ENCODE data around the gene CCER1.
"Not testable (repeated sequence)": the region's sequence is repeated elsewhere in the genome, so short reads cannot be mapped to it uniquely, and the experiment has no call there.

The CCER1 gene

GRCh38 chr12:90954921-90955320, at the start of gene CCER1:
Gene CCER1, minus strand, starts transcription at chr12:90955176. Its CDS starts 434 bp downstream, at chr12:90954742.
- DNase-seq, result no peak

GRCh38 chr12:91003737-91004136, 48.8 kb upstream of the CCER1 start:
- DNase-seq, result no peak

- DNase-seq, result no peak
Observed at GRCh38 chr12:91001306-91001705, 46.3 kb upstream of the CCER1 start.

- DNase-seq, result no peak
Observed at GRCh38 chr12:90999966-91000365, 45.0 kb upstream of the CCER1 start.

GRCh38 chr12:90999527-90999926, 44.6 kb upstream of the CCER1 start:
- no peak for DNase-seq

GRCh38 chr12:90995010-90995409, 40.0 kb upstream of the CCER1 start:
- DNase-seq, result no peak

- DNase-seq, result no peak
Observed at GRCh38 chr12:90991952-90992465, 37.0 kb upstream of the CCER1 start.

GRCh38 chr12:90990611-90991010, 35.6 kb upstream of the CCER1 start:
- DNase-seq, result no peak

- no peak for DNase-seq
Observed at GRCh38 chr12:90989686-90990111, 34.7 kb upstream of the CCER1 start.

- DNase-seq, result no peak
Observed at GRCh38 chr12:90987520-90987919, 32.5 kb upstream of the CCER1 start.

GRCh38 chr12:90987101-90987500, 32.1 kb upstream of the CCER1 start:
- DNase-seq, result no peak

GRCh38 chr12:90985331-90985730, 30.4 kb upstream of the CCER1 start:
- not testable (repeated sequence) for DNase-seq

- DNase-seq, result no peak
Observed at GRCh38 chr12:90984114-90984513, 29.1 kb upstream of the CCER1 start.

- DNase-seq, result no peak
Observed at GRCh38 chr12:90982170-90982569, 27.2 kb upstream of the CCER1 start.

- DNase-seq, result no peak
Observed at GRCh38 chr12:90979951-90980350, 25.0 kb upstream of the CCER1 start.

GRCh38 chr12:90979019-90979418, 24.0 kb upstream of the CCER1 start:
- DNase-seq, result no peak

- DNase-seq, result no peak
Observed at GRCh38 chr12:90978117-90978770, 23.3 kb upstream of the CCER1 start.

GRCh38 chr12:90977224-90977623, 22.2 kb upstream of the CCER1 start:
- no peak for DNase-seq

GRCh38 chr12:90974286-90974685, 19.3 kb upstream of the CCER1 start:
- no peak for DNase-seq

- no peak for DNase-seq
Observed at GRCh38 chr12:90972226-90972625, 17.2 kb upstream of the CCER1 start.

- no peak for DNase-seq
Observed at GRCh38 chr12:90970911-90971310, 15.9 kb upstream of the CCER1 start.

- no peak for DNase-seq
Observed at GRCh38 chr12:90970471-90970870, 15.5 kb upstream of the CCER1 start.

GRCh38 chr12:90969851-90970250, 14.9 kb upstream of the CCER1 start:
- no peak for DNase-seq

GRCh38 chr12:90969346-90969745, 14.4 kb upstream of the CCER1 start:
- DNase-seq, result no peak

- DNase-seq, result no peak
Observed at GRCh38 chr12:90965204-90965603, 10.2 kb upstream of the CCER1 start.
